Inflammatory macrophage treated with lipopolysaccharide for 1 hour (primary cell): ENCODE results near the gene HMG20B.
A peak's percentile ranks its signal among the peaks of the same experiment; 100 is the strongest.

Source experiments
- DNase-seq, 2 donors: peaks; one replicate each; pipeline ENCODE4 v3.0.0-alpha.2; 2020 to 2022

HMG20B gene

GRCh38 chr19:3608079-3608641 is 35.4 kb downstream of the HMG20B start:
- no peak for DNase-seq

- DNase-seq = no peak
Measured at GRCh38 chr19:3608750-3609322, 36.1 kb downstream of the HMG20B start.

- no peak for DNase-seq
Measured at GRCh38 chr19:3609779-3610719, 37.3 kb downstream of the HMG20B start.

- DNase-seq = no peak
Measured at GRCh38 chr19:3610745-3611717, 38.3 kb downstream of the HMG20B start.

GRCh38 chr19:3611841-3612240 is 39.1 kb downstream of the HMG20B start:
- no peak for DNase-seq

GRCh38 chr19:3612330-3612729 is 39.6 kb downstream of the HMG20B start:
- no peak for DNase-seq

- no peak for DNase-seq
Measured at GRCh38 chr19:3612901-3613741, 40.4 kb downstream of the HMG20B start.

- DNase-seq = no peak
Measured at GRCh38 chr19:3613818-3614661, 41.3 kb downstream of the HMG20B start.

- no peak for DNase-seq
Measured at GRCh38 chr19:3614858-3615505, 42.2 kb downstream of the HMG20B start.

GRCh38 chr19:3615524-3616135 is 42.9 kb downstream of the HMG20B start:
- no peak for DNase-seq

- DNase-seq = no peak
Measured at GRCh38 chr19:3617463-3617862, 44.7 kb downstream of the HMG20B start.

- DNase-seq = peak; percentile 27 to 76
Measured at GRCh38 chr19:3618144-3618810, 45.5 kb downstream of the HMG20B start.

GRCh38 chr19:3618811-3619630 is 46.3 kb downstream of the HMG20B start:
- DNase-seq = no peak

GRCh38 chr19:3619631-3620012 is 46.9 kb downstream of the HMG20B start:
- DNase-seq = no peak

GRCh38 chr19:3620145-3620816 is 47.5 kb downstream of the HMG20B start:
- no peak for DNase-seq

- DNase-seq = no peak
Measured at GRCh38 chr19:3620817-3621547, 48.2 kb downstream of the HMG20B start.

GRCh38 chr19:3621689-3622088 is 48.9 kb downstream of the HMG20B start:
- DNase-seq = no peak
